Stomach smooth muscle (tissue), 2 donors: Measurements from ENCODE around the gene FCN2.

Experiments
- H3K27ac ChIP-seq: one replicate; pipeline ENCODE4 v1.7.0; 2013; ENCODE audit warnings: mild to moderate bottlenecking, low read length, inconsistent platforms
- H3K27me3 ChIP-seq, 2 donors: one replicate each; pipeline ENCODE4 v1.7.0; 2013; ENCODE audit warnings: low read length in 2 of 2; ENCODE audit not compliant: insufficient read depth in 2 of 2, control insufficient read depth in 1 of 2
- H3K36me3 ChIP-seq, 2 donors: one replicate each; pipeline ENCODE4 v1.7.0; 2013; ENCODE audit warnings: low read length in 2 of 2; ENCODE audit not compliant: control insufficient read depth in 2 of 2, insufficient read depth in 2 of 2
- H3K4me1 ChIP-seq: one replicate; pipeline ENCODE4 v1.7.0; 2013; ENCODE audit warnings: low read length; ENCODE audit not compliant: control insufficient read depth, insufficient read depth
- H3K4me3 ChIP-seq, 2 donors: one replicate each; pipeline ENCODE4 v1.7.0; 2013; ENCODE audit warnings: low read length in 2 of 2
- H3K9ac ChIP-seq, 2 donors: one replicate each; pipeline ENCODE4 v1.7.0; 2013; ENCODE audit warnings: low read length in 2 of 2, mild to moderate bottlenecking in 1 of 2
- H3K9me3 ChIP-seq, 2 donors: one replicate each; pipeline ENCODE4 v1.7.0; 2013; ENCODE audit warnings: low read length in 2 of 2; ENCODE audit not compliant: control insufficient read depth in 2 of 2
- donor health status: healthy.
- donor health status: Pancreatic carcinoma.

The FCN2 gene

GRCh38 chr9:134897584-134898170, 17.1 kb downstream of the FCN2 start:
- Histone ChIP-seq H3K9ac (no peak overlapping the region), H3K36me3 (no peaks in the 10 kb centered on the region), H3K4me3 (no peak overlapping the region), H3K27me3 (peaks cover 0 to 3% of the 10 kb centered on the region in 2 donors), H3K27ac (no peak overlapping the region), H3K4me1 (peaks cover 2% of the 10 kb centered on the region), H3K9me3 (peaks cover 0 to 12% of the 10 kb centered on the region in 2 donors)

- peaks cover 0 to 12% of the 10 kb centered on the region in 2 donors for H3K9me3 ChIP-seq
- H3K36me3 ChIP-seq, result no peaks in the 10 kb centered on the region
- H3K27ac ChIP-seq, result no peak overlapping the region
- H3K27me3 ChIP-seq, result peaks cover 0 to 3% of the 10 kb centered on the region in 2 donors
- H3K9ac ChIP-seq, result no peak overlapping the region
- H3K4me3 ChIP-seq, result no peak overlapping the region
- peaks cover 2% of the 10 kb centered on the region for H3K4me1 ChIP-seq
These were observed 17.7 kb downstream of the FCN2 start for GRCh38 chr9:134898319-134898718.

DNA sequence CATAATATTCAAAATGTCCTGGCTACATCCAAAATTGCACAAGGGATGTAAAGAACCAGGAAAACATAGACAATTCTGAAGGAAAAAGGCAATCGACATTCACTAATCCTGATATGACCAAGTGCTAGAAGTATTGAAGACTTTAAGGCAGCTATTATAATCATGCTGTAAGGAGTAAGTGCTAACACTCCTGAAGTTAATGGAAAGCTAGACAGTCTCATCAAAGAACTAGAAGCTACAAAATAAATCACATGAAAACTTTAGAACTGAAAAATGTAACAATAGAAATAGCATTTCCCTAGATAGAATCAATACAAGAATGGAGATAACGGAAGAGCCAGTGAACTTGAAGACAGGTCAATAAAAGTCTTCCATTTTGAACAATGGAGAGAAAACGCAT, 18.6 kb downstream of the FCN2 start:
- H3K4me3 ChIP-seq, result no peak overlapping the region
- no peak overlapping the region for H3K9ac ChIP-seq
- no peak overlapping the region for H3K27ac ChIP-seq

GRCh38 chr9:134899818-134900217, 19.2 kb downstream of the FCN2 start:
- no peak overlapping the region for H3K9ac ChIP-seq
- H3K4me1 ChIP-seq, result peaks cover 2% of the 10 kb centered on the region
- H3K36me3 ChIP-seq, result no peaks in the 10 kb centered on the region
- peaks cover 0 to 8% of the 10 kb centered on the region in 2 donors for H3K9me3 ChIP-seq
- H3K27ac ChIP-seq, result no peak overlapping the region
- no peak overlapping the region for H3K4me3 ChIP-seq
- H3K27me3 ChIP-seq, result peaks cover 0 to 3% of the 10 kb centered on the region in 2 donors

More for the DNA sequence above, 18.6 kb downstream of the FCN2 start:
- peaks cover 0 to 12% of the 10 kb centered on the region in 2 donors for H3K9me3 ChIP-seq
- no peaks in the 10 kb centered on the region for H3K36me3 ChIP-seq
- peaks cover 0 to 3% of the 10 kb centered on the region in 2 donors for H3K27me3 ChIP-seq
- peaks cover 2% of the 10 kb centered on the region for H3K4me1 ChIP-seq

- Histone ChIP-seq H3K27ac (no peak overlapping the region), H3K27me3 (no peaks in the 10 kb centered on the region), H3K4me1 (no peaks in the 10 kb centered on the region), H3K9me3 (peaks cover 0 to 5% of the 10 kb centered on the region in 2 donors), H3K4me3 (no peak overlapping the region), H3K36me3 (no peaks in the 10 kb centered on the region), H3K9ac (no peak overlapping the region)
These were observed 22.3 kb downstream of the FCN2 start for GRCh38 chr9:134902936-134903335.

DNA sequence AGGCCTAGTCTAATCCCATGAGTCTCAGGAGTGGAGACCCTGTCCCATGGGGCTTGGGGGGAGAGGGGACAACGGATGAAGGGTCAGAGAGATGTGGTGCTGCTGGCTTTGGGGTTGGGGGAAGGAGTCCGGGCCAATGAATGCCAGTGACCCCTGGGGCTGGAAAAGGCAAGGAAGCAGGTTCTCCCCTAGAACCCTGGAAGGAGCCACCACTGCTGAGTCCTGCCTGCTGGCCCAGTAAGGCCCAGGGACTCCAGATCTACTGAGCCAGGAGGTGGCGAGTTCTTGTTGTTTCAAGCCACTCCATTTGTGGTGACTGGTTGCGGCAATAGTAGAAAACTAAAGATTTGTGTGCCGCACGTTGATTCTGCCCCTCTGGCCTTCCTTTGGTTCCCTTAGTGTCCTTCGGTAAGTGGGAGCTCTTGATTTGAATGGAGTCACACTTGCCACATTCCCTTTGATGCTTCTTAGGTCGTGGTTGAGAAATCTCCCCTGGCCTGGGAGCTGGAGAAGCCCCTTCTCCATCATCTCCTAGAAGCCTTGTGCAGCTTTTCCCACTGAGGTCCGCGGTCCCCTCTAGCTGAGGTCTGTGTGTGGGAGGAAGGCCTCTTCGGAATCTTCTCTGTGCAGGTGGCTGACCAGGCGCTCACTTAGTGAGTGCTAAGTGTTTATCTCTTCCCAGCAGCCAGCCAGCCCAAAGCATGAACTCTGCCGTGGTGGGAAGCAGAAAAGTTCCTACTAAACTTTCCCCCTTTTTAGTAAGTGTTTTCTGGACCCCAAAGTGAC, 28.1 kb downstream of the FCN2 start:
- peaks cover 0 to 3% of the 10 kb centered on the region in 2 donors for H3K27me3 ChIP-seq
- H3K4me1 ChIP-seq, result no peaks in the 10 kb centered on the region
- H3K27ac ChIP-seq, result no peak overlapping the region
- H3K4me3 ChIP-seq, result no peak overlapping the region
- H3K9me3 ChIP-seq, result no peaks in the 10 kb centered on the region
- H3K9ac ChIP-seq, result no peak overlapping the region
- H3K36me3 ChIP-seq, result no peaks in the 10 kb centered on the region

DNA sequence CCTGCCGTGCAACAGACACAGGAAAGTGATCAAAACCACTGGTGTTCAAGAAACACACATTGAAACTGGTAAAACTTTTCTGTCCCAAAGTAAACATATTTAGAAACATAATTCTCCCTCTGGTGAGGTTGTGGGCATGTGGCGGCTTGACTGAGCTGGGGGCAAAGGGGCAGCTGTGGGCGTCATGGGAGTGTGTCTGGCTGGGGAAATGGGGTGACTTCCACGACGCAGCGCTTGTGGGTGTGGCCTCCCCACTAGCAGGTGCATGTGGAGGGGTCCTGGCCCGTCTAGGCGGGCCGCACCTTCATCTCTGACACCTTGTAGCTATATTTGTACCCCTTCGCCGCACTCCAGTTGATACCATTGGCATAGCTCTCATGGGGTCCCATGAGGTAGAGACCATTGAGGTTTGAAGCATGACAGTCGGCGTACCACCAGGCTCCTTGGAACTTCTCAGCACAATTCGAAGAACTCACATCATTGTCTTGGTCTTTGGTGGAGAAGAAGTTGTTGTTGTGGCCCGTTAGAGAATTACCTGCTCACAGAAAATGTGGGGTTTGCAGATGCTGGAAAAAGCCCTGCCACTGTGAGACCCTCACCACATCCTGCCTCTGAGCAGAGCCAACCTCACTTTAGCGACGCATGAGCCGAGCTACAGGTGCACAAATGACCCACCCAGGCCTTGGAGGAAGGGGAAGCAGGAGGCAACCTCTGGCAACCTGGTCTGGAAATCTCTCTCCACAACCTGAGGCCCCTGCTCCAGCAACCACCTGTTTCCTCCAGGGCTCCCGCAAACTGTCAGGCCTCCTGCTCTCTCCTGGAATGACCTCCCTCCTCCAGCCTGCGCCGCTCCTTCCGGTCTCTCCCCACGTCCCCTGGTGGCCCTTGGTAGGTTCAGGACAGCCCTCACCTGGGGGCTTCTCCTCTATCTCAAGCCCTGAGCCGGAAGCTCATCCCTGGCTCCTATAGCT, 29.2 kb downstream of the FCN2 start:
- H3K36me3 ChIP-seq, result no peaks in the 10 kb centered on the region
- no peak overlapping the region for H3K27ac ChIP-seq
- H3K4me1 ChIP-seq, result no peaks in the 10 kb centered on the region
- no peaks in the 10 kb centered on the region for H3K9me3 ChIP-seq
- H3K4me3 ChIP-seq, result no peak overlapping the region
- H3K9ac ChIP-seq, result no peak overlapping the region
- peaks cover 2 to 3% of the 10 kb centered on the region in 2 donors for H3K27me3 ChIP-seq

GRCh38 chr9:134912126-134912840, 31.7 kb downstream of the FCN2 start:
- Histone ChIP-seq H3K36me3 (no peaks in the 10 kb centered on the region), H3K27me3 (peaks cover 2 to 6% of the 10 kb centered on the region in 2 donors), H3K9ac (no peak overlapping the region)

GRCh38 chr9:134913041-134913712, 32.6 kb downstream of the FCN2 start:
- Histone ChIP-seq H3K27me3 (peaks cover 2 to 6% of the 10 kb centered on the region in 2 donors), H3K36me3 (no peaks in the 10 kb centered on the region), H3K4me3 (no peak overlapping the region), H3K4me1 (no peaks in the 10 kb centered on the region), H3K9ac (no peak overlapping the region), H3K27ac (no peak overlapping the region), H3K9me3 (no peaks in the 10 kb centered on the region)

More at GRCh38 chr9:134912126-134912840, 31.7 kb downstream of the FCN2 start:
- Histone ChIP-seq H3K4me1 (no peaks in the 10 kb centered on the region), H3K27ac (no peak overlapping the region), H3K4me3 (no peak overlapping the region), H3K9me3 (no peaks in the 10 kb centered on the region)
